Caco-2 (cell line): ENCODE measurements around the gene MT1M. TPM values are rescaled to one million over a fixed set of nuclear protein-coding genes. Genes with fewer than 3 reads are reported as not detected.

Experiments used
- BruUV-seq: library from RNA; stranded (reverse); fragments of 400-500 nt; replicated peaks from 2 replicates; lab custom pipeline; 2021; lab: Mats Ljungman, UMichigan
- CTCF ChIA-PET: fragments of 300-600 bp; sonication (Branson Sonifier 250); formaldehyde crosslinking; loops from one replicate; lab custom pipeline; 2022; ENCODE audit warnings: antibody characterized with exemption; lab: Charles Lee
- POLR2A ChIA-PET: fragments of 300-600 bp; sonication (Branson Sonifier 250); formaldehyde crosslinking; loops from one replicate; lab custom pipeline; 2022; ENCODE audit warnings: antibody characterized with exemption; lab: Charles Lee
- DNase-seq, 2 experiments: peaks; one replicate each; pipeline versions ENCODE4 v3.0.0 to v3.0.0-alpha.2; 2020 to 2022
- H3K27me3 ChIP-seq: replicated peaks from 2 replicates; pipeline ENCODE4 v1.6.0; 2011; ENCODE audit warnings: low read length; ENCODE audit not compliant: control insufficient read depth, insufficient read depth
- H3K36me3 ChIP-seq: 2 replicates; pipeline ENCODE4 v1.5.1; 2011; ENCODE audit warnings: low read length; ENCODE audit not compliant: control insufficient read depth, insufficient read depth
- H3K4me1 ChIP-seq: fragments of 250-450 bp; sonication (Bioruptor Pico); 2 replicates; pipeline ENCODE4 v1.5.1; 2020; ENCODE audit warnings: mild to moderate bottlenecking
- H3K4me3 ChIP-seq: 2 replicates; pipeline ENCODE4 v1.5.1; 2011; ENCODE audit warnings: low read depth, mild to moderate bottlenecking, control low read depth, low read length
- H3K9me3 ChIP-seq: fragments of 250-450 bp; sonication (Bioruptor Pico); 2 replicates; pipeline ENCODE4 v1.5.1; 2020; ENCODE audit warnings: mild to moderate bottlenecking, moderate library complexity
- H3K27ac Mint-ChIP-seq: one replicate; pipeline ENCODE4 v1.8.0; 2022; ENCODE audit warnings: mixed read lengths; ENCODE audit not compliant: unreplicated experiment
- H3K27me3 Mint-ChIP-seq: one replicate; pipeline ENCODE4 v1.8.0; 2022; ENCODE audit warnings: mixed read lengths; ENCODE audit not compliant: insufficient read depth, unreplicated experiment
- H3K36me3 Mint-ChIP-seq: one replicate; pipeline ENCODE4 v1.8.0; 2022; ENCODE audit warnings: mild to moderate bottlenecking, mixed read lengths; ENCODE audit not compliant: insufficient read depth, unreplicated experiment
- H3K4me1 Mint-ChIP-seq: one replicate; pipeline ENCODE4 v1.8.0; 2022; ENCODE audit warnings: low read depth, mixed read lengths; ENCODE audit not compliant: unreplicated experiment
- H3K4me3 Mint-ChIP-seq: one replicate; pipeline ENCODE4 v1.8.0; 2022; ENCODE audit warnings: mild to moderate bottlenecking, moderate library complexity, mixed read lengths; ENCODE audit not compliant: unreplicated experiment
- H3K9me3 Mint-ChIP-seq: one replicate; pipeline ENCODE4 v1.8.0; 2022; ENCODE audit warnings: mixed read lengths; ENCODE audit not compliant: unreplicated experiment
- CTCF ChIP-seq, 2 experiments: fragments of 200-600 bp in 1 of 2; IDR thresholded peaks; 1 replicate in 1 of 2; 2 replicates in 1 of 2; pipeline versions ENCODE4 v1.5.1 to v1.8.0; 2011 to 2022; ENCODE audit warnings: antibody characterized with exemption in 1 of 2, control low read depth in 1 of 2, inconsistent platforms in 1 of 2, low read depth in 1 of 2, low read length in 1 of 2, mild to moderate bottlenecking in 1 of 2, moderate library complexity in 1 of 2; ENCODE audit not compliant: insufficient read depth in 1 of 2, severe bottlenecking in 1 of 2, unreplicated experiment in 1 of 2
- intact Hi-C: fragments of 100-400 bp; cut with micrococcal nuclease; formaldehyde crosslinking; loops from one replicate; pipeline ENCODE4 v1.10.0; 2022; ENCODE audit not compliant: unreplicated experiment
- total RNA-seq: library from RNA; stranded (reverse); gene quantifications from 2 replicates; pipeline ENCODE4 v1.2.3, GENCODE V29; 2022

MT1M gene
- total RNA-seq, 1 experiment from 2014 or later: not detected

GRCh38 chr16:56640076-56640475 is 7.6 kb downstream of the MT1M start:
- BruUV-seq: no TSS peak
- CTCF ChIA-PET: no interaction called here
- Mint-ChIP-seq H3K4me3 (no peak overlapping the region), H3K27me3 (peaks cover 13% of the 10 kb centered on the region), H3K27ac (no peak overlapping the region), H3K4me1 (peaks cover 8% of the 10 kb centered on the region), H3K9me3 (no peaks in the 10 kb centered on the region), H3K36me3 (no peaks in the 10 kb centered on the region)
- POLR2A ChIA-PET: interaction anchor here (0.7 kb wide), 1 partner anchor 17 kb away, joined by 3 read pairs; no protein-coding TSS in a partner anchor
- Histone ChIP-seq H3K4me3 (no peak overlapping the region), H3K36me3 (no peaks in the 10 kb centered on the region), H3K9me3 (no peaks in the 10 kb centered on the region), H3K4me1 (no peaks in the 10 kb centered on the region), H3K27me3 (peaks cover 7% of the 10 kb centered on the region)
- intact Hi-C loops: no loop called here
- no peak for DNase-seq
- no peak for TF ChIP-seq CTCF (IDR thresholded peaks at IDR 0.05; ENCODE audit: insufficient read depth in 1 of 2, low read depth in 1 of 2, low read length in 1 of 2, severe bottlenecking in 1 of 2, unreplicated experiment in 1 of 2)

- intact Hi-C loops: no loop called here
- no peak overlapping the region for H3K4me3 ChIP-seq
Measured at GRCh38 chr16:56641166-56641565, 8.7 kb downstream of the MT1M start.

GRCh38 chr16:56643080-56643778 is 10.8 kb downstream of the MT1M start:
- Mint-ChIP-seq H3K27me3 (peaks cover 10% of the 10 kb centered on the region), H3K4me3 (peak overlapping the region; percentile 51), H3K27ac (no peak overlapping the region), H3K9me3 (no peaks in the 10 kb centered on the region), H3K4me1 (peaks cover 8% of the 10 kb centered on the region), H3K36me3 (no peaks in the 10 kb centered on the region)
- H3K9me3 ChIP-seq: no peaks in the 10 kb centered on the region
- DNase-seq: peak; percentile 54 to 63
- peaks cover 6% of the 10 kb centered on the region; the same call in 1 of the 2 replicates for H3K4me1 ChIP-seq
- BruUV-seq: no TSS peak
- ChIA-PET POLR2A (no interaction called here), CTCF (interaction anchor here (0.6 to 1.4 kb wide), 6 partner anchors 10 to 410 kb away, joined by 3 to 8 read pairs (median 5); partner anchors contain the start of gene MT1F)
- no peaks in the 10 kb centered on the region for H3K36me3 ChIP-seq
- H3K4me3 ChIP-seq: peak overlapping the region; percentile 9; the same call in 1 of the 2 replicates
- TF ChIP-seq CTCF (IDR thresholded peaks at IDR 0.05; ENCODE audit: insufficient read depth in 1 of 2, low read depth in 1 of 2, low read length in 1 of 2, severe bottlenecking in 1 of 2, unreplicated experiment in 1 of 2): peak; percentile 6 to 19
- 0 out of 2 replicates have a peak, but pooled peaks cover 2% of the 10 kb centered on the region for H3K27me3 ChIP-seq
- intact Hi-C loops: no loop called here

More at GRCh38 chr16:56641166-56641565, 8.7 kb downstream of the MT1M start:
- H3K36me3 Mint-ChIP-seq: no peaks in the 10 kb centered on the region
- ChIA-PET CTCF (interaction anchor here (0.6 kb wide), 1 partner anchor 11 kb away, joined by 3 read pairs; no protein-coding TSS in a partner anchor), POLR2A (no interaction called here)
- H3K27me3 ChIP-seq: peaks cover 7% of the 10 kb centered on the region
- no peaks in the 10 kb centered on the region for H3K4me1 ChIP-seq
- no peak for DNase-seq
- no peak for TF ChIP-seq CTCF (IDR thresholded peaks at IDR 0.05; ENCODE audit: insufficient read depth in 1 of 2, low read depth in 1 of 2, low read length in 1 of 2, severe bottlenecking in 1 of 2, unreplicated experiment in 1 of 2)
- no peaks in the 10 kb centered on the region for H3K36me3 ChIP-seq
- H3K9me3 Mint-ChIP-seq: no peaks in the 10 kb centered on the region
- BruUV-seq: no TSS peak
- no peak overlapping the region for H3K4me3 Mint-ChIP-seq
- no peaks in the 10 kb centered on the region for H3K9me3 ChIP-seq
- peaks cover 8% of the 10 kb centered on the region for H3K4me1 Mint-ChIP-seq
- no peak overlapping the region for H3K27ac Mint-ChIP-seq
- peaks cover 14% of the 10 kb centered on the region for H3K27me3 Mint-ChIP-seq
